ENCODE data around the gene WWOX. TPM values are rescaled to one million over a fixed set of nuclear protein-coding genes. Genes with fewer than 3 reads are reported as not detected.

The WWOX gene
- total RNA-seq, 1 donor from 2014 or later: 29.6 TPM

GRCh38 chr16:78926723-78927210 lies 827.3 kb downstream of the WWOX start:
- DNase-seq (ENCODE audit: low read depth): no peak
- H3K4me3 ChIP-seq (ENCODE audit: low read depth, low read length): no peak overlapping the region
- TF ChIP-seq CTCF (conservative IDR thresholded peaks at IDR 0.05; ENCODE audit: low read depth, low read length): no peak

DNA sequence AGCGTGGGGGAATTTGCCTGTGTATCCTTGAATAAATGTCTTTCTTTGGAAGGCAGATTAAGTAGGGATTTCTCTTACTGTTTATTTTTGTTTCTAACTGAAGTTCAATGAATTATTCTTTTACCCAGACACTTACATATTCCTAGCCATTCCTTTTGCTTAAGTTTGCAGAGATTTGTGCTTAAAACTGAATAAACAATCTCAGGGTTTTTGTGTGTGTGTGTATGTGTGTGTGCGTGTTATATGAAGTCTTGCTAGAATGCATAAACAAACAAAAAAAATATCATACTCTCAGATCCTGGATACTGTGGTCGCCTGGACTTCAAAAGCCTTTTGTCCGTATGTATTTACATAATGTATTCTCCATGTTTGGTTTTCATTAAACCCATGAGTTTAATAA lies 828.3 kb downstream of the WWOX start:
- no peak for DNase-seq (ENCODE audit: low read depth)
- no peak for TF ChIP-seq CTCF (conservative IDR thresholded peaks at IDR 0.05; ENCODE audit: low read depth, low read length)

GRCh38 chr16:78929841-78930240 lies 830.4 kb downstream of the WWOX start:
- no peak for TF ChIP-seq CTCF (conservative IDR thresholded peaks at IDR 0.05; ENCODE audit: low read depth, low read length)
- no peak overlapping the region for H3K4me3 ChIP-seq (ENCODE audit: low read depth, low read length)
- DNase-seq (ENCODE audit: low read depth): no peak

More for the DNA sequence above, 828.3 kb downstream of the WWOX start:
- H3K4me3 ChIP-seq (ENCODE audit: low read depth, low read length): no peak overlapping the region

DNA sequence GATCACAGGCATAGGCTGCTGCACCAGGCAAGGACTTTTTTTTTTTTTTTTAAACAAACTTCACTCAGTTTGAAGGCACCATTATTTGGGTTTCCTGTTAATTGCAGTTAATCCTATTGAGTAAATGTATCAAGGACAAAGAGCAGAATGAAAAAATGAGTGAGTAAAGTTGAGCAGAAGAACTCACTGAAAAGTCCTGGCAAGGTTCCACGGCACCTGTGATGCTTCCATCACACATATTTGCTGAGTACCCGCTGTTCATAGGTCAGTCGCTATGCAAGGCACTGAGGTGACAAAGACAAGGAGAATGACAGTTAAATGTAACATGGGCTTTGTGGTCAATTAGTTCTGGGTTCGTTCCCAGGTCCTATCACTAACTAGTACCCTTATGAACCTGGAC lies 831.1 kb downstream of the WWOX start:
- TF ChIP-seq CTCF (conservative IDR thresholded peaks at IDR 0.05; ENCODE audit: low read depth, low read length): no peak
- H3K4me3 ChIP-seq (ENCODE audit: low read depth, low read length): no peak overlapping the region

DNA sequence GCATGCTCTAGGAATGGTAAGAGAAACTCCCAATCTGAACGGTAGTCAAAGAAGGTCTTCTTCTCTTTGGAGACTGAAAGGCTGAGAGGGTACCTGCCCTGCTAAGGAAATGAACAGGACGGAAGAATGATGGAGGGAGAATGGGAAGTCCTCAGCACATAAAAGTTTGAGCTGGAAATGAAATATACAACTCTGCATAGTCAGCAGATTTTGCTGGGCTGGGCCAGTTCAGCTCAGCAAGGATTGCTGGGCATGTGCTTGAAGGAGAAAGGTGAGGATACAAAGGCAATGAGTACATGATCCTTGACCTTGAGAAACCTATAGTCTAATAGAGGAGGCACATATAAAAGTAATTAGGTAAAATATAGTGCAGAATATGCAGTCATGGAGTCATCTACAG lies 831.8 kb downstream of the WWOX start:
- TF ChIP-seq CTCF (conservative IDR thresholded peaks at IDR 0.05; ENCODE audit: low read depth, low read length): no peak
- no peak for DNase-seq (ENCODE audit: low read depth)
- no peak overlapping the region for H3K4me3 ChIP-seq (ENCODE audit: low read depth, low read length)

More for the DNA sequence above, 831.1 kb downstream of the WWOX start:
- no peak for DNase-seq (ENCODE audit: low read depth)

- no peak for TF ChIP-seq CTCF (conservative IDR thresholded peaks at IDR 0.05; ENCODE audit: low read depth, low read length)
- DNase-seq (ENCODE audit: low read depth): no peak
- no peak overlapping the region for H3K4me3 ChIP-seq (ENCODE audit: low read depth, low read length)
These were observed 832.2 kb downstream of the WWOX start for GRCh38 chr16:78931678-78932077.

GRCh38 chr16:78932355-78932943 lies 833.0 kb downstream of the WWOX start:
- no peak overlapping the region for H3K4me3 ChIP-seq (ENCODE audit: low read depth, low read length)

More at GRCh38 chr16:78932355-78932943, 833.0 kb downstream of the WWOX start:
- TF ChIP-seq CTCF (conservative IDR thresholded peaks at IDR 0.05; ENCODE audit: low read depth, low read length): no peak
- DNase-seq (ENCODE audit: low read depth): no peak

Data from epithelial cell of proximal tubule (primary cell).